Measurements from ENCODE around the gene USP17L27.
"Not testable (repeated sequence)": the region's sequence is repeated elsewhere in the genome, so short reads cannot be mapped to it uniquely, and the experiment has no call there.

Gene USP17L27, protein sequence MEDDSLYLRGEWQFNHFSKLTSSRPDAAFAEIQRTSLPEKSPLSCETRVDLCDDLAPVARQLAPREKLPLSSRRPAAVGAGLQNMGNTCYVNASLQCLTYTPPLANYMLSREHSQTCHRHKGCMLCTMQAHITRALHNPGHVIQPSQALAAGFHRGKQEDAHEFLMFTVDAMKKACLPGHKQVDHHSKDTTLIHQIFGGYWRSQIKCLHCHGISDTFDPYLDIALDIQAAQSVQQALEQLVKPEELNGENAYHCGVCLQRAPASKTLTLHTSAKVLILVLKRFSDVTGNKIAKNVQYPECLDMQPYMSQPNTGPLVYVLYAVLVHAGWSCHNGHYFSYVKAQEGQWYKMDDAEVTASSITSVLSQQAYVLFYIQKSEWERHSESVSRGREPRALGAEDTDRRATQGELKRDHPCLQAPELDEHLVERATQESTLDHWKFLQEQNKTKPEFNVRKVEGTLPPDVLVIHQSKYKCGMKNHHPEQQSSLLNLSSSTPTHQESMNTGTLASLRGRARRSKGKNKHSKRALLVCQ

DNA sequence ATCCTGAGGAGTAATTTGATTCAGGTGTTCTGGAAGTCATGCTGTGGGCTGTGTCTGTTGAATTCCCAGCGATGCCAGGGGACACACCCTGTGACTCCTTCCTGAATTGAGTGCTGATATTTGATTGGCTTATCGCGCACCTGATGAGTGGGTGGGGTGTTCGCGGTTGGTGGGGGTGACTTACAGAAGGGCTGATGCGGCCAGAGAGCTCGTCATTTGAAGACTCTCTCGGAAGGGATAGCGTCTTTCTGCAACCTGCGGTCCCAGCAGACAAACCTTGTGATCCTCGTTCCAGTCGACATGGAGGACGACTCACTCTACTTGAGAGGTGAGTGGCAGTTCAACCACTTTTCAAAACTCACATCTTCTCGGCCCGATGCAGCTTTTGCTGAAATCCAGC, at the start of gene USP17L27:
TSS of gene USP17L27 (plus strand) at position 301 of the 400 bp plus-strand sequence. CDS start at position 301, 0 bp downstream.
- not testable (repeated sequence) for DNase-seq

DNA sequence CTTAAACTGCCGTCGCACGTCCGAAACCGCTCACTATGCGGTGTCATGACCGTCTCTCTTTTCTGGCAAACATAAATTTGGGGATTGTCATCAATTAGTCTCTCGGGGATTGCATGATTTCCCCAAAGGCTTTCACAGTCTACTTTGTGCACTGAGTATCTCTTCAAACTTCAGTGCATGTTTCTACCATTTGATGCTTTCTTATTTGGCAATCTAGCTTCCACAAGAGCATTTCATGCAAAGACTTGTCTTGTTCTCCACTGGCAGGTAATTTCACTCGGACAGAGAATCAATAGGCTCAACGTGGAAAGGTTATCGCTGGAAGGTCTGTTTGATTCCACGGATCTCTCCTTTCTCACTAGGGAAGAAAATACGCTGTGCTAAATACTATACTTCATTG, 19.8 kb upstream of the USP17L27 start:
- DNase-seq, result not testable (repeated sequence)

DNA sequence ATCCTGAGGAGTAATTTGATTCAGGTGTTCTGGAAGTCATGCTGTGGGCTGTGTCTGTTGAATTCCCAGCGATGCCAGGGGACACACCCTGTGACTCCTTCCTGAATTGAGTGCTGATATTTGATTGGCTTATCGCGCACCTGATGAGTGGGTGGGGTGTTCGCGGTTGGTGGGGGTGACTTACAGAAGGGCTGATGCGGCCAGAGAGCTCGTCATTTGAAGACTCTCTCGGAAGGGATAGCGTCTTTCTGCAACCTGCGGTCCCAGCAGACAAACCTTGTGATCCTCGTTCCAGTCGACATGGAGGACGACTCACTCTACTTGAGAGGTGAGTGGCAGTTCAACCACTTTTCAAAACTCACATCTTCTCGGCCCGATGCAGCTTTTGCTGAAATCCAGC, 19.1 kb upstream of the USP17L27 start, which contains the start of gene USP17L24:
TSS of gene USP17L24 (plus strand) at position 301 of the 400 bp plus-strand sequence. CDS start at position 301, 0 bp downstream.
- not testable (repeated sequence) for DNase-seq

DNA sequence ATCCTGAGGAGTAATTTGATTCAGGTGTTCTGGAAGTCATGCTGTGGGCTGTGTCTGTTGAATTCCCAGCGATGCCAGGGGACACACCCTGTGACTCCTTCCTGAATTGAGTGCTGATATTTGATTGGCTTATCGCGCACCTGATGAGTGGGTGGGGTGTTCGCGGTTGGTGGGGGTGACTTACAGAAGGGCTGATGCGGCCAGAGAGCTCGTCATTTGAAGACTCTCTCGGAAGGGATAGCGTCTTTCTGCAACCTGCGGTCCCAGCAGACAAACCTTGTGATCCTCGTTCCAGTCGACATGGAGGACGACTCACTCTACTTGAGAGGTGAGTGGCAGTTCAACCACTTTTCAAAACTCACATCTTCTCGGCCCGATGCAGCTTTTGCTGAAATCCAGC, 14.3 kb upstream of the USP17L27 start, which contains the start of gene USP17L25:
TSS of gene USP17L25 (plus strand) at position 301 of the 400 bp plus-strand sequence. CDS start at position 301, 0 bp downstream.
- DNase-seq, result not testable (repeated sequence)

DNA sequence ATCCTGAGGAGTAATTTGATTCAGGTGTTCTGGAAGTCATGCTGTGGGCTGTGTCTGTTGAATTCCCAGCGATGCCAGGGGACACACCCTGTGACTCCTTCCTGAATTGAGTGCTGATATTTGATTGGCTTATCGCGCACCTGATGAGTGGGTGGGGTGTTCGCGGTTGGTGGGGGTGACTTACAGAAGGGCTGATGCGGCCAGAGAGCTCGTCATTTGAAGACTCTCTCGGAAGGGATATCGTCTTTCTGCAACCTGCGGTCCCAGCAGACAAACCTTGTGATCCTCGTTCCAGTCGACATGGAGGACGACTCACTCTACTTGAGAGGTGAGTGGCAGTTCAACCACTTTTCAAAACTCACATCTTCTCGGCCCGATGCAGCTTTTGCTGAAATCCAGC, 9.6 kb upstream of the USP17L27 start, which contains the start of gene USP17L26:
TSS of gene USP17L26 (plus strand) at position 301 of the 400 bp plus-strand sequence. CDS start at position 301, 0 bp downstream.
- DNase-seq, result not testable (repeated sequence)

DNA sequence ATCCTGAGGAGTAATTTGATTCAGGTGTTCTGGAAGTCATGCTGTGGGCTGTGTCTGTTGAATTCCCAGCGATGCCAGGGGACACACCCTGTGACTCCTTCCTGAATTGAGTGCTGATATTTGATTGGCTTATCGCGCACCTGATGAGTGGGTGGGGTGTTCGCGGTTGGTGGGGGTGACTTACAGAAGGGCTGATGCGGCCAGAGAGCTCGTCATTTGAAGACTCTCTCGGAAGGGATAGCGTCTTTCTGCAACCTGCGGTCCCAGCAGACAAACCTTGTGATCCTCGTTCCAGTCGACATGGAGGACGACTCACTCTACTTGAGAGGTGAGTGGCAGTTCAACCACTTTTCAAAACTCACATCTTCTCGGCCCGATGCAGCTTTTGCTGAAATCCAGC, 4.8 kb upstream of the USP17L27 start, which contains the start of gene USP17L5:
TSS of gene USP17L5 (plus strand) at position 301 of the 400 bp plus-strand sequence. CDS start at position 301, 0 bp downstream.
- not testable (repeated sequence) for DNase-seq

DNA sequence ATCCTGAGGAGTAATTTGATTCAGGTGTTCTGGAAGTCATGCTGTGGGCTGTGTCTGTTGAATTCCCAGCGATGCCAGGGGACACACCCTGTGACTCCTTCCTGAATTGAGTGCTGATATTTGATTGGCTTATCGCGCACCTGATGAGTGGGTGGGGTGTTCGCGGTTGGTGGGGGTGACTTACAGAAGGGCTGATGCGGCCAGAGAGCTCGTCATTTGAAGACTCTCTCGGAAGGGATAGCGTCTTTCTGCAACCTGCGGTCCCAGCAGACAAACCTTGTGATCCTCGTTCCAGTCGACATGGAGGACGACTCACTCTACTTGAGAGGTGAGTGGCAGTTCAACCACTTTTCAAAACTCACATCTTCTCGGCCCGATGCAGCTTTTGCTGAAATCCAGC, 4.6 kb downstream of the USP17L27 start, which contains the start of gene USP17L28:
TSS of gene USP17L28 (plus strand) at position 301 of the 400 bp plus-strand sequence. CDS start at position 301, 0 bp downstream.
- not testable (repeated sequence) for DNase-seq

DNA sequence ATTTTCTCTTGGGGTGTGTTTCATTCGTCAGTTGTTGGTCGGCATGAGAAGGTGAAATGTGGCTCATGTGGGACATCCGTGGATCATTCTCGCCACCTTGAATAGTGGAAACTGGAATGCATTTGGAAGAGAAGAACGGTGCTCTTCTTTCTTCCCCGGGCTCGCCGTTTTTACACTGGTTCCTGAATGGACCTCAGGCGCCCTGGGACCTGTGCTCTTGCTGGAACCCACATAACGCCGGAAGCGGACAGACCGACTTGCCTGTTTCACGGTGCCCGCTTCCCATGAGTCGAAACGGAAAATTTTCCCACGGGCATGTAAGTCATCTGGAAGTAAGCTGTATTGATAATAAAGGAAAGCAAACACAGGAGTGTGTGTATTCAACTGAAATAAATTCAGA, 6.9 kb downstream of the USP17L27 start:
- DNase-seq, result not testable (repeated sequence)

DNA sequence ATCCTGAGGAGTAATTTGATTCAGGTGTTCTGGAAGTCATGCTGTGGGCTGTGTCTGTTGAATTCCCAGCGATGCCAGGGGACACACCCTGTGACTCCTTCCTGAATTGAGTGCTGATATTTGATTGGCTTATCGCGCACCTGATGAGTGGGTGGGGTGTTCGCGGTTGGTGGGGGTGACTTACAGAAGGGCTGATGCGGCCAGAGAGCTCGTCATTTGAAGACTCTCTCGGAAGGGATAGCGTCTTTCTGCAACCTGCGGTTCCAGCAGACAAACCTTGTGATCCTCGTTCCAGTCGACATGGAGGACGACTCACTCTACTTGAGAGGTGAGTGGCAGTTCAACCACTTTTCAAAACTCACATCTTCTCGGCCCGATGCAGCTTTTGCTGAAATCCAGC, 9.4 kb downstream of the USP17L27 start, which contains the start of gene USP17L29:
TSS of gene USP17L29 (plus strand) at position 301 of the 400 bp plus-strand sequence. CDS start at position 301, 0 bp downstream.
- DNase-seq, result not testable (repeated sequence)

DNA sequence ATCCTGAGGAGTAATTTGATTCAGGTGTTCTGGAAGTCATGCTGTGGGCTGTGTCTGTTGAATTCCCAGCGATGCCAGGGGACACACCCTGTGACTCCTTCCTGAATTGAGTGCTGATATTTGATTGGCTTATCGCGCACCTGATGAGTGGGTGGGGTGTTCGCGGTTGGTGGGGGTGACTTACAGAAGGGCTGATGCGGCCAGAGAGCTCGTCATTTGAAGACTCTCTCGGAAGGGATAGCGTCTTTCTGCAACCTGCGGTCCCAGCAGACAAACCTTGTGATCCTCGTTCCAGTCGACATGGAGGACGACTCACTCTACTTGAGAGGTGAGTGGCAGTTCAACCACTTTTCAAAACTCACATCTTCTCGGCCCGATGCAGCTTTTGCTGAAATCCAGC, 18.9 kb downstream of the USP17L27 start, which contains the start of gene USP17L30:
TSS of gene USP17L30 (plus strand) at position 301 of the 400 bp plus-strand sequence. CDS start at position 301, 0 bp downstream.
- not testable (repeated sequence) for DNase-seq

DNA sequence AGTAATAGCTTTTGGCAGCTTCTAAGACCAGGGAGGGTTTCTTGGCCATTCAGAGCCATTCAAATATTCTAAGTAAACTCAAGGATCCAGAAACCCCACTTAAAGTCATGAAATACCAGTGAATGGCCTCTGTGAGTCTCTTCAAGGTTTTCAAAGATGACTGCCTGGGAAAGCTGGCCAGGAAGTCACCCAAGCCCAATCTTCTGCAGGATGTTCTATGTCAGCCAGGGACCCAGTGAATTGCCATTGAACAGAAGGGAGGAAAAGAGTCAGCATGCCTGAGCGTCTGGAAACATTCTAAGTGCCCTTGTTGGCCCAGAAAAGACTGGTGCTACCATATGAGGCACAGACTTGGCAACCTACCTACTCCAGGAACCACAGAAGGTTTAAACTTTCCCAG, 35.9 kb downstream of the USP17L27 start:
- not testable (repeated sequence) for DNase-seq

DNA sequence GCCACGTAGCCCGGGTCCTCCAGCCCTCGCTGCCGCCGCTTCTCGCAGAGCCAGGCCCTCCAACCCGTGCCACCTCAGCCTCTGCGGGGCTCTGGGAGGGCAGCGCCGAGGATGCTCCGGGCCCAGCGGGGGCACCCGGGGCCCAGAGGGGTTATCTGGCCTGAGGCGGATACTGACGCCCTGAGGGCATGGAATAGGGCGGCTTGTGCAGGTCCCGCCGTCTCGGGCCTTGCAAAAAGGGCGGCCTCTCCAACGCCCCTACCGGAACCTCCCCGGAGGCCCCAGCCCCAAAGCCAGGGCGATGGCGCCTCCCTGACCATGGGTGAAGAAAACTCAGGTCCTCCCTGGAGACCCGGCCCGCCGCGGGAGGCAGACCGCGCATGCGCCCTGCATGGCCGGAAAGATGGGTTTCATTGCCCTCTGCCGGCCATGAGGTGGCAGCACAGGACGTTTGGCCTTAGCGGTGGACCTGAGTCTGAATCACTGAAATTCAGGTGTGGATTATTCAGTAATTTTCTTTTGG, 37.1 kb downstream of the USP17L27 start:
- peak in 6 of 56 donors; percentile 1 to 60 (median 14) for DNase-seq

DNA sequence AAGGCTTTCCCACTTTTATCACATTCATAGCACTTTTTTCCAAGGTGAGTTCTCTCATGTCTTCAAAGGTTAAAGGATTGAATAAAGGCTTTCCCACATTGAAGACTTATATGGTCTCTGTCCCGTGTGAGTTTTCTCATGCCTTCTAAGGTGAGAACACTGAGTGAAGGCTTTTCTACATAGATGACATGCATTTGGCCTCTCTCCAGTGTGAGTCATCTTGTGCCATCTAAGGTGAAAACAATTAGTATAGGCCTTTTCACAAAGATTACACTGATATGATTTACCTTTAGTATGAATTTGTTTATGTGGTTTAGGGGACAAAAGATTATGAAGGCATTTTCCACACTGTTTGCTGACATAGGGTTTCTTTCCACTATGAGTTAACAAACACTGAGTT, 40.2 kb downstream of the USP17L27 start:
- no peak for DNase-seq

DNA sequence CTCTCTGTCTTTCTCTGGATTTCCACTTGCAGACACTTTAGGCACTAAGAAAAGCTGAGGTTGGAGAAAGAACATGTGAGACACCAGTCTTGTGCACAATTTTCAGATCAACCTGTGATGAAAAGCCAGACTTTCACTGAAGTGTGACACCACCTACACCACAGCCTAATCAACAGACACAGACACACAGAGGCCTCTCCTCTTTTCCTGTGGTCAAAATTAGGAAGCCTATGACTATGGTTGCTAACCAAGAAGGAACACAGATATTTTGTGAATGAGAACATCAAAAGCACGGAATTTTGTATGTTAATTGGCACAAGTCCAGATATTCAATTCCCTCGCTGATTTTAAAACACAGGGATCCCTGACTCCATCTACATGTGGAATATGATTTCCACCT, 45.1 kb downstream of the USP17L27 start:
- not testable (repeated sequence) for DNase-seq

All from amygdala (tissue), 56 donors.